Testis (tissue), 2 donors: Measurements from ENCODE around the gene RABL3.

Experiments used
- POLR2A ChIP-seq: fragments of 450-650 bp; IDR thresholded peaks from one replicate; pipeline ENCODE4 v1.6.1; 2017; ENCODE audit warnings: antibody characterized with exemption, mild to moderate bottlenecking, moderate library complexity
- TF ChIP-seq, protein P1 (sequence below), 3 experiments: fragments of 450-650 bp in 2 of 3; fragments of 200-600 bp in 1 of 3; sonication (generic) in 1 of 3; IDR thresholded peaks; one replicate each; pipeline ENCODE4 v1.5.1; 2016 to 2019; ENCODE audit warnings: antibody characterized with exemption in 3 of 3, mild to moderate bottlenecking in 2 of 3, moderate library complexity in 1 of 3

GRCh38 chr3:120780977-120781376 is 38.7 kb upstream of the RABL3 start:
- TF ChIP-seq, protein P1, sequence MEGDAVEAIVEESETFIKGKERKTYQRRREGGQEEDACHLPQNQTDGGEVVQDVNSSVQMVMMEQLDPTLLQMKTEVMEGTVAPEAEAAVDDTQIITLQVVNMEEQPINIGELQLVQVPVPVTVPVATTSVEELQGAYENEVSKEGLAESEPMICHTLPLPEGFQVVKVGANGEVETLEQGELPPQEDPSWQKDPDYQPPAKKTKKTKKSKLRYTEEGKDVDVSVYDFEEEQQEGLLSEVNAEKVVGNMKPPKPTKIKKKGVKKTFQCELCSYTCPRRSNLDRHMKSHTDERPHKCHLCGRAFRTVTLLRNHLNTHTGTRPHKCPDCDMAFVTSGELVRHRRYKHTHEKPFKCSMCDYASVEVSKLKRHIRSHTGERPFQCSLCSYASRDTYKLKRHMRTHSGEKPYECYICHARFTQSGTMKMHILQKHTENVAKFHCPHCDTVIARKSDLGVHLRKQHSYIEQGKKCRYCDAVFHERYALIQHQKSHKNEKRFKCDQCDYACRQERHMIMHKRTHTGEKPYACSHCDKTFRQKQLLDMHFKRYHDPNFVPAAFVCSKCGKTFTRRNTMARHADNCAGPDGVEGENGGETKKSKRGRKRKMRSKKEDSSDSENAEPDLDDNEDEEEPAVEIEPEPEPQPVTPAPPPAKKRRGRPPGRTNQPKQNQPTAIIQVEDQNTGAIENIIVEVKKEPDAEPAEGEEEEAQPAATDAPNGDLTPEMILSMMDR (IDR thresholded peaks at IDR 0.05), result no peak
- TF ChIP-seq POLR2A, result no peak
